A549 (cell line): Measurements from ENCODE around the gene TMEM97.

Experiments
- CBX2 ChIP-seq: fragments of 200-600 bp; sonication (generic); IDR thresholded peaks from 2 replicates; pipeline ENCODE4 v1.6.1; 2016; ENCODE audit warnings: low read depth, mild to moderate bottlenecking, borderline replicate concordance
- GATA3 ChIP-seq: IDR thresholded peaks from 2 replicates; pipeline ENCODE4 v1.6.1; 2012; ENCODE audit warnings: borderline replicate concordance
- HDAC2 ChIP-seq: fragments of 200-600 bp; sonication (generic); IDR thresholded peaks from 2 replicates; pipeline ENCODE4 v1.6.1; 2016
- KDM5A ChIP-seq: fragments of 200-600 bp; sonication (generic); IDR thresholded peaks from 2 replicates; pipeline ENCODE4 v1.6.1; 2016; ENCODE audit warnings: antibody characterized with exemption, mild to moderate bottlenecking
- MYC ChIP-seq: IDR thresholded peaks from 2 replicates; pipeline ENCODE4 v1.6.1; 2012; ENCODE audit warnings: mild to moderate bottlenecking, inconsistent platforms, low read length, improper control_type of control experiment, borderline replicate concordance
- POLR2A ChIP-seq: IDR thresholded peaks from 2 replicates; pipeline ENCODE4 v1.6.1; 2012; ENCODE audit warnings: mild to moderate bottlenecking, low read length
- RAD21 ChIP-seq, 2 experiments: fragments of >200 bp in 1 of 2; sonication (Bioruptor Twin) in 1 of 2; formaldehyde crosslinking in 1 of 2; IDR thresholded peaks in 1 of 2; conservative IDR thresholded peaks in 1 of 2; 2 replicates in 1 of 2; 3 replicates in 1 of 2; pipeline ENCODE4 v1.6.1; 2012 to 2018; ENCODE audit warnings: inconsistent platforms in 1 of 2
- RFX5 ChIP-seq: fragments of 450-650 bp; IDR thresholded peaks from 2 replicates; pipeline ENCODE4 v1.7.1; 2014; ENCODE audit warnings: antibody characterized with exemption, mild to moderate bottlenecking, moderate library complexity
- RNF2 ChIP-seq: fragments of 200-600 bp; sonication (generic); IDR thresholded peaks from 2 replicates; pipeline ENCODE4 v1.6.1; 2016; ENCODE audit warnings: low read depth, mild to moderate bottlenecking, antibody characterized with exemption, moderate library complexity, borderline replicate concordance
- TF ChIP-seq, protein P1 (sequence below): fragments of >200 bp; sonication (Bioruptor Twin); formaldehyde crosslinking; IDR thresholded peaks from 3 replicates; pipeline ENCODE4 v1.5.1; 2016
- TF ChIP-seq, protein P2 (sequence below): fragments of 250-450 bp; sonication (Bioruptor Pico); IDR thresholded peaks from 2 replicates; pipeline ENCODE4 v1.5.0; 2021; ENCODE audit warnings: mild to moderate bottlenecking, moderate library complexity, borderline replicate concordance

DNA sequence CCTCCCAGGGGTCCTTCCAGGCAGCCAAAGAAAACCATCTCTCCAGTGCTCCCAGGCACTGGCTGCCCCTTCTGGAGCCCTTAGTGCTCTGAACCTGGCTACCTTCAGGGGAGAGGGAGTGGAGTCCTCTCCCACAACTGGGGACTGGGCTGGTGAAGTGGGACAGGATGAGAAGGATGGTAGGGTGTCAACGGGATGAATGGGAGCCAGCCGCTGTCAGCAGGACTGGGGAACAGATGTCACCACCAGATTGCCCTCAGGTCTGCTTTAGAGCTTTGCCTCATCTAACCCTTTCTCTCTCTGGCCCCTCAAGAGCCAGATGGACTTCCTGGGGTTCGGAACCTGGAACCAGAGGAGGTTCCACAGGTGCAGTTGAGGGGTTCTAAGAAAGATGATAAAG lies 46.5 kb downstream of the TMEM97 start:
- TF ChIP-seq RAD21 (conservative IDR thresholded peaks at IDR 0.05 in 1 of 2, IDR thresholded peaks at IDR 0.05 in 1 of 2) (no peak), CBX2 (no peak), KDM5A (no peak), POLR2A (no peak), RNF2 (no peak), HDAC2 (no peak), GATA3 (no peak), MYC (no peak), RFX5 (no peak)
- TF ChIP-seq, protein P1, sequence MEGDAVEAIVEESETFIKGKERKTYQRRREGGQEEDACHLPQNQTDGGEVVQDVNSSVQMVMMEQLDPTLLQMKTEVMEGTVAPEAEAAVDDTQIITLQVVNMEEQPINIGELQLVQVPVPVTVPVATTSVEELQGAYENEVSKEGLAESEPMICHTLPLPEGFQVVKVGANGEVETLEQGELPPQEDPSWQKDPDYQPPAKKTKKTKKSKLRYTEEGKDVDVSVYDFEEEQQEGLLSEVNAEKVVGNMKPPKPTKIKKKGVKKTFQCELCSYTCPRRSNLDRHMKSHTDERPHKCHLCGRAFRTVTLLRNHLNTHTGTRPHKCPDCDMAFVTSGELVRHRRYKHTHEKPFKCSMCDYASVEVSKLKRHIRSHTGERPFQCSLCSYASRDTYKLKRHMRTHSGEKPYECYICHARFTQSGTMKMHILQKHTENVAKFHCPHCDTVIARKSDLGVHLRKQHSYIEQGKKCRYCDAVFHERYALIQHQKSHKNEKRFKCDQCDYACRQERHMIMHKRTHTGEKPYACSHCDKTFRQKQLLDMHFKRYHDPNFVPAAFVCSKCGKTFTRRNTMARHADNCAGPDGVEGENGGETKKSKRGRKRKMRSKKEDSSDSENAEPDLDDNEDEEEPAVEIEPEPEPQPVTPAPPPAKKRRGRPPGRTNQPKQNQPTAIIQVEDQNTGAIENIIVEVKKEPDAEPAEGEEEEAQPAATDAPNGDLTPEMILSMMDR: no peak
- TF ChIP-seq, protein P2, sequence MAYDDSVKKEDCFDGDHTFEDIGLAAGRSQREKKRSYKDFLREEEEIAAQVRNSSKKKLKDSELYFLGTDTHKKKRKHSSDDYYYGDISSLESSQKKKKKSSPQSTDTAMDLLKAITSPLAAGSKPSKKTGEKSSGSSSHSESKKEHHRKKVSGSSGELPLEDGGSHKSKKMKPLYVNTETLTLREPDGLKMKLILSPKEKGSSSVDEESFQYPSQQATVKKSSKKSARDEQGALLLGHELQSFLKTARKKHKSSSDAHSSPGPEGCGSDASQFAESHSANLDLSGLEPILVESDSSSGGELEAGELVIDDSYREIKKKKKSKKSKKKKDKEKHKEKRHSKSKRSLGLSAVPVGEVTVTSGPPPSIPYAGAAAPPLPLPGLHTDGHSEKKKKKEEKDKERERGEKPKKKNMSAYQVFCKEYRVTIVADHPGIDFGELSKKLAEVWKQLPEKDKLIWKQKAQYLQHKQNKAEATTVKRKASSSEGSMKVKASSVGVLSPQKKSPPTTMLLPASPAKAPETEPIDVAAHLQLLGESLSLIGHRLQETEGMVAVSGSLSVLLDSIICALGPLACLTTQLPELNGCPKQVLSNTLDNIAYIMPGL: no peak
